Activated CD8-positive, alpha-beta memory T cell treated with anti-CD3 and anti-CD28 coated beads for 48 hours (primary cell): ENCODE measurements around the gene RND3.

Experiments used
- DNase-seq, 3 experiments: peaks; one replicate each; pipeline ENCODE4 v3.0.0-alpha.2; 2020; ENCODE audit warnings: low read depth in 2 of 3, low spot score in 2 of 3

Gene RND3

GRCh38 chr2:150445398-150445797 lies 42.1 kb downstream of the RND3 start:
- DNase-seq, result no peak

GRCh38 chr2:150442484-150442883 lies 45.0 kb downstream of the RND3 start:
- DNase-seq, result no peak

DNA sequence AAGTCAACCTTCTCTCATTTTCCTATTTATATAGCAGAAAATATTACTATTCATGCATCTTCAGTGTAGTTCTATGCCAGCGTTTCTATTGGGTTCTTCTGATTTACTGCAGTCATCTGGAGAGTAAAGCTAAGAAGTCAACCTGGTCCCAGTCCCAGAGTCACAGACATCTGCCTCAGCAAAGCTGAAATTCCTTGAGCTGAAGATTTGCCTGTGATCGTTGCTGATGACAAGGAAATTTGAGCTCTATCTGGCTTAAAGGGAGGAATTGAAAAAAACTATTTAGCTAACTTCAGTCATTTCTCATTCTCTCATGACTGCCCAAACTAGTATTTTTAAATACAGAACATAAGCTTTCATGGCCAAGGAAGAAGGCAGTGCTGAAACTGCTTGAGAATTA lies 45.7 kb downstream of the RND3 start:
- no peak for DNase-seq

GRCh38 chr2:150441226-150441625 lies 46.2 kb downstream of the RND3 start:
- no peak for DNase-seq

DNA sequence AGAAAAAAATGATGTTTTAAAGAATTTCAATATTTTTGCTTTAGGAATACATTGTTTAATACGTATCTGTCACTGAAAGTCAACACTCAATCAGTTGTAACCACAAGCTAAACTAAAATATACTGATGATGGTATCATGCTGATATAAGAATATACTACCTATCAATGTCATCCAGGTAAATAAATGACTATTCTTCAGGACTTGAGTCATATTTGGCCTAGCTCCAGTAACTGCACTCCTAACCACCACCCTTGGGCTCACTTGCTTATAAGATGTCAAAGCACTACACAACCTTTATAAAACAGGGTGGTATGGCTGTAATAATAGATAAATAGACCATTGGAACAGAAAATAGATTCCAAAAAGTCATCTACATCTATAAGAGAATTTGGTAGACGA lies 48.8 kb downstream of the RND3 start:
- no peak for DNase-seq

DNA sequence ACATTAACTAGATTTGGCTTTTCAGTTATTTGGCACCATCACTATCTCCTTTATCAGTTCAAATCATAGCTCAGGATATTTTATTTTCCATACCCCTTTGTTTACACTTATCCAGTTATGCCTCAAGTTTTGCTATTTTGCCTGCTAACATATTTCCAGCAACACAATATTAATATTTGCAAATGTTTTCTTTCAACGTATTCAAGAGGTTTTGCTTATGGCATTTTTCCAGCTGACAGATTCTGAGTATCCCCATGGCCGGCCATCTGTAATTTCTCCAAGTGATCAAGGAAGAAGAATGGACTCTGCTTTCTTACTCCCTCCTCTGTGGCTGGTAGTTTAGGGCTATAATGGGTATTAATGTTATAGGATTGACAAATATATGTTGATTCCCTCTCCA lies 49.4 kb downstream of the RND3 start:
- no peak for DNase-seq

DNA sequence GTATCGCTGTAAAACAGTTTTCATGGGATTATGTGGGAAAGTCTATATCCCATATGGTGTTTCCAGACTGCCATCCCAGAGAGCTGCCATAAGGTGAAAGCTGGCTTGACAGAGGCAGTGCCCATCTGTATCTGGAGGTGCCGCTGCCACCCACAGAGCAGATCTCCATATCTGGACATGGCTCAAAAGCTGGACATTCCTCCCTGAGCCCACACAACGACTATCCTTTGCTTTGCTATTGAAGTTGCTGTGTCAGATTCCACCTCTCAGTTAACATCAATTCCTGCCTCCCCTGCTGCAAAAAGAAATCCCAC lies 55.2 kb downstream of the RND3 start:
- no peak for DNase-seq

DNA sequence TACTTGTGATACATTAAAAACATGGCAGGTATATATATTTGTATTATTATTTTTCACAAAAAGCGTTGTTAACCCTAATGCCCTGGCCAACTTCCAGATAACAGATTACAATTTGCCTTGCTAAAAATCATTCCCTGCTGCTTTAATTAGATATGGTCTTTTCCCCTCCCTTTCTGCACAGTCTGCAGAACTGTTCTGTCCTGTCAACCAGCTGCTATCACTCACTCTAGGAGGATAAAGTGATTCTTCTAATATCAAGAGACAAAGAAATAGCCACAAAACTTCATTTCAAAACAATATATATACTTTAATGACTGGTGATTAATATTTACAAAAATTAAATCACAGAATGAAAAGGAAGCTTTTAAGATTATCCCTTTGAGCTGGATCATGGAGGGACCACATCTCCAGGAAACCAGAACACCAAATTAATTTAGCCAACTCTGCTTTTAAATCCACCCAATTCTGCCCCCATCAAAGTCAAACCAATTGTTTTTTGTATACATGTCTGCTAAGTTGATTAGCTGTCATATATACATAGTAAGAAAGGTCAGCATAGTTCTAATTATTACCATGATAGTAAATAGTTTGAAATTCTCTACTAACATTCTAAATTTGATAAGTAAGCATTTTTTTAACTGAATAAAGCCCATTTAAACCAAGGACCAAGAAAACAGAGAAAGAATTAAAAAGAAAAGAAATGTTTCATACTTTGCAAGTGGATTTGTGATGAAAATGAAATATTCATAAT lies 55.7 kb downstream of the RND3 start:
- DNase-seq, result no peak

DNA sequence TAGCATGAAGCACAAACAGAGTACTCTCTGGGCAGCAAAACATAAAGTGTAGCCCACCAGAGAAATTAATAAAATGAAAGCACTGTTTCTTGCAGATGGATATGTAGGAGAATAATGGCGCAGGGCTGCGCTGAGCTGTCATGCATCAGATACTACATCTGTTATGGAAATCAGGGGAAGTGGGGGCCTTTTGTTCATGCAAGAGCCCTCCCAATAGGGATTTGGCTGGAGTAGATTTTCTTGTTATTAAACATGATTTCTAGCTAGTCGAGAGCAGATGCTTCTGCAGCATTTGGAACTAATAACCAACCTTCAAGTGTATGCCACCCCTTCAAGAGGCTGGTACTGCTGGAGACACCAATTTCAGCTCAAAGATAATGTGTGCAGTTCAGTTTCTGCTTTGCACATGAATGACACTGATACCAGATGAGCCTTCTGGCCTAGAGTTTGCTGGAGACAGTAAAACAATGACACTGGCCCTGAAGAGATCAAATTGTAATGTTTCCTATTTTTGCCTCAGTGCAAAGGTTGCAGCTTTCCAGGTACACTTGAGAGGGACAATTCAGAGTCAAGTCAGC lies 58.0 kb downstream of the RND3 start:
- DNase-seq, result no peak

GRCh38 chr2:150428641-150429040 lies 58.8 kb downstream of the RND3 start:
- no peak for DNase-seq

DNA sequence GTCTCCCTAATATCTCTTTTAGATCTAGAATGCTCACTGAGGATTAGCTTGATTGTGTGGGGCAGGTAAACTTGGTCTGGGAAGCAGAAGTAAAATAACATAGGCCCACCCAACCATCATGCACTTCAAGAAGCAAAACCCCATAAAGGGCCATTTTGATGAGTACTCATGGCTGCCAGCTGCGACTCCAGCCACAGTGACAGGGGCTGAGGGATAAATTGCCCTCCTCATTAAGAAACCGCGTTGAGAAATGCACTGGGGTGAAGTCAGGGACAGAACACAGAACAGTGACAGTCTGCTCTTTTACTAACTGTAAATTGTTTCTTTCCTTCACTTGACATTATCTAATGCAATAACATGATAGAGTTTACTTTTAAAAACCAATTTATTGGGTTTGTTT lies 60.2 kb downstream of the RND3 start:
- DNase-seq, result no peak

GRCh38 chr2:150426724-150427123 lies 60.7 kb downstream of the RND3 start:
- no peak for DNase-seq

DNA sequence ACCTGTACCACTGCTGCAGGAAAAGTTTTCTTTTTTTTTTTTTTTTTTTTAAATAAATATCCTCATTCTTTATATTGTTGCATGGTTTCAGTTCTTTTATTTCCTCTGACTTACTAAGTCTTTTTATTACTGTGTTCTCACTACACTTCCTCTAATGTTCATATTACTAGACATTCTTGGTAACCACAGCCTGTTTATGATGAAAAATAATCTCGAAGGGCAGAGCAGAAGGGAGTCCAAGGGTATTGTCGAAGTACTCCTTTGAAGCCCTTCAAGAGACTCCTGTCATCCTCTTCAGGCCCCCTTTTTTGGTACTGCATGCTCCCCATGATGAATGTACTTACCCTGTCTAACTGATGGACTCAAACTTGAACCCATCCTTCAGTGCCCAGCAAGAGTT lies 61.2 kb downstream of the RND3 start:
- no peak for DNase-seq

GRCh38 chr2:150425121-150425955 lies 62.1 kb downstream of the RND3 start:
- DNase-seq, result no peak

- no peak for DNase-seq
Observed at GRCh38 chr2:150424406-150424805, 63.1 kb downstream of the RND3 start.

- DNase-seq, result no peak
Observed at GRCh38 chr2:150421126-150421651, 66.3 kb downstream of the RND3 start.

GRCh38 chr2:150418916-150419315 lies 68.6 kb downstream of the RND3 start:
- no peak for DNase-seq
